PFSK-1 (cell line): ENCODE data around the gene PCNT.

Experiments
- FOXP2 ChIP-seq: optimal IDR thresholded peaks from 2 replicates; pipeline ENCODE3; 2011; ENCODE audit warnings: borderline replicate concordance, control low read depth, inconsistent platforms; ENCODE audit not compliant: insufficient read depth; ENCODE audit errors: extremely low read length, extremely low read depth
- POLR2AphosphoS5 ChIP-seq: IDR thresholded peaks from 2 replicates; pipeline ENCODE4 v1.6.1; 2012; ENCODE audit warnings: low read depth, mild to moderate bottlenecking, control low read depth, low read length, moderate library complexity
- SIN3A ChIP-seq: IDR thresholded peaks from 2 replicates; pipeline ENCODE4 v1.6.1; 2012; ENCODE audit warnings: mild to moderate bottlenecking, low read length, moderate library complexity, borderline replicate concordance; ENCODE audit not compliant: insufficient read depth
- TAF1 ChIP-seq: IDR thresholded peaks from 2 replicates; pipeline ENCODE4 v1.6.1; 2012; ENCODE audit warnings: low read length, control low read depth, borderline replicate concordance; ENCODE audit not compliant: insufficient read depth
- TF ChIP-seq, protein P1 (sequence below), 2 experiments: IDR thresholded peaks; 2 replicates each; pipeline versions ENCODE4 v1.6.1 to v1.8.0; 2011 to 2012; ENCODE audit warnings: low read depth in 2 of 2, low read length in 2 of 2, control low read depth in 1 of 2, inconsistent platforms in 1 of 2, mild to moderate bottlenecking in 1 of 2, moderate library complexity in 1 of 2; ENCODE audit not compliant: insufficient read depth in 1 of 2

Gene PCNT

DNA sequence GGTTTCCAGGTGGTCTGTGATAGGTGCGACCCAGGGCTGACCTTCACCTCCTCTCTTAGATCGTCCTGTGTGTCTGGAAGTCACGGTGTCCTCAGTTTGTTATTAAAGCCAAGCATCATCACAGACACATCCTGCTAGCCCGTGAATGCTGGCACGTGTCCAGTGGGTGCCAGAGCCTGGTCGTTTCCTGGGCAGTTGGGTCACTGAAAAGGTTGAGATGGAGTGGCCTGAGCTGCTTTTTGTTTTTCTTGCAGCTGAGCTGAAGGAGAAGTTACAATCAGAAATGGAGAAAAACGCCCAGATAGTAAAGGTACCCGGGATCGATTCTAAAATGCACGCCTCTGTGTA is 23.2 kb downstream of the PCNT start:
- TF ChIP-seq, protein P1, sequence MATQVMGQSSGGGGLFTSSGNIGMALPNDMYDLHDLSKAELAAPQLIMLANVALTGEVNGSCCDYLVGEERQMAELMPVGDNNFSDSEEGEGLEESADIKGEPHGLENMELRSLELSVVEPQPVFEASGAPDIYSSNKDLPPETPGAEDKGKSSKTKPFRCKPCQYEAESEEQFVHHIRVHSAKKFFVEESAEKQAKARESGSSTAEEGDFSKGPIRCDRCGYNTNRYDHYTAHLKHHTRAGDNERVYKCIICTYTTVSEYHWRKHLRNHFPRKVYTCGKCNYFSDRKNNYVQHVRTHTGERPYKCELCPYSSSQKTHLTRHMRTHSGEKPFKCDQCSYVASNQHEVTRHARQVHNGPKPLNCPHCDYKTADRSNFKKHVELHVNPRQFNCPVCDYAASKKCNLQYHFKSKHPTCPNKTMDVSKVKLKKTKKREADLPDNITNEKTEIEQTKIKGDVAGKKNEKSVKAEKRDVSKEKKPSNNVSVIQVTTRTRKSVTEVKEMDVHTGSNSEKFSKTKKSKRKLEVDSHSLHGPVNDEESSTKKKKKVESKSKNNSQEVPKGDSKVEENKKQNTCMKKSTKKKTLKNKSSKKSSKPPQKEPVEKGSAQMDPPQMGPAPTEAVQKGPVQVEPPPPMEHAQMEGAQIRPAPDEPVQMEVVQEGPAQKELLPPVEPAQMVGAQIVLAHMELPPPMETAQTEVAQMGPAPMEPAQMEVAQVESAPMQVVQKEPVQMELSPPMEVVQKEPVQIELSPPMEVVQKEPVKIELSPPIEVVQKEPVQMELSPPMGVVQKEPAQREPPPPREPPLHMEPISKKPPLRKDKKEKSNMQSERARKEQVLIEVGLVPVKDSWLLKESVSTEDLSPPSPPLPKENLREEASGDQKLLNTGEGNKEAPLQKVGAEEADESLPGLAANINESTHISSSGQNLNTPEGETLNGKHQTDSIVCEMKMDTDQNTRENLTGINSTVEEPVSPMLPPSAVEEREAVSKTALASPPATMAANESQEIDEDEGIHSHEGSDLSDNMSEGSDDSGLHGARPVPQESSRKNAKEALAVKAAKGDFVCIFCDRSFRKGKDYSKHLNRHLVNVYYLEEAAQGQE (IDR thresholded peaks at IDR 0.05; ENCODE audit: insufficient read depth in 1 of 2, low read depth in 2 of 2, low read length in 2 of 2), result no peak
- no peak for TF ChIP-seq SIN3A
- TF ChIP-seq FOXP2, result no peak
- TF ChIP-seq TAF1, result no peak
- TF ChIP-seq POLR2AphosphoS5, result no peak

DNA sequence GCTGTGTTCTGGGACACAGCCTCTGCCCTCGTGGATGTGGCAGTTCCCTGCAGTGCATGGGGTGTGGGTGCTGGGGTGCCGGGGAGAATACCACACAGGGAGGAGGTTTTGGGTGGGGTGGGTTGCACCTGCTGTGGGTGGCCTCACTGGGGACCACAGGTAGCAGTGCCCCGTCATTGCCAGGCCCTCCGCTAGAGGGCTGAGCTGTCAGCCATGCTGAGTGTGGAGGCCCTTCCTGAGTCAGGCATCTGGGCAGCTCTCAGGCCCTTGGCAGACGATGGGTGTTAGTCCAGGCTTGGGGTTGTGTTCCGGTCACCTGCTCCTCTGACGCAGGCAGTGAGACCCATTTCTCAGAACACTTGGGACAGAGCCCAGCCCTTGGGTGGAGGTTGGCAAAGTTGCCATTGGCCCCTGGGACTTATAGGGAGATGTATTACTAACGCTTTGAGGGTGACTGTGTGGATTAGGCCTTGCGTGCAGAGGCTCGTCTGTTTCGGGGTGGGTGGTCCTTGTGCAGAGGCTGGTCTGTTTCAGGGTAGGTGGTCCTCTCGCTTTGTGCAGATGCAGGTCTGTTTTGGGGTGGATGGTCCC is 23.9 kb downstream of the PCNT start:
- TF ChIP-seq FOXP2, result no peak
- TF ChIP-seq, protein P1 (IDR thresholded peaks at IDR 0.05; ENCODE audit: insufficient read depth in 1 of 2, low read depth in 2 of 2, low read length in 2 of 2), result no peak
- no peak for TF ChIP-seq TAF1
- TF ChIP-seq POLR2AphosphoS5, result no peak
- TF ChIP-seq SIN3A, result no peak

DNA sequence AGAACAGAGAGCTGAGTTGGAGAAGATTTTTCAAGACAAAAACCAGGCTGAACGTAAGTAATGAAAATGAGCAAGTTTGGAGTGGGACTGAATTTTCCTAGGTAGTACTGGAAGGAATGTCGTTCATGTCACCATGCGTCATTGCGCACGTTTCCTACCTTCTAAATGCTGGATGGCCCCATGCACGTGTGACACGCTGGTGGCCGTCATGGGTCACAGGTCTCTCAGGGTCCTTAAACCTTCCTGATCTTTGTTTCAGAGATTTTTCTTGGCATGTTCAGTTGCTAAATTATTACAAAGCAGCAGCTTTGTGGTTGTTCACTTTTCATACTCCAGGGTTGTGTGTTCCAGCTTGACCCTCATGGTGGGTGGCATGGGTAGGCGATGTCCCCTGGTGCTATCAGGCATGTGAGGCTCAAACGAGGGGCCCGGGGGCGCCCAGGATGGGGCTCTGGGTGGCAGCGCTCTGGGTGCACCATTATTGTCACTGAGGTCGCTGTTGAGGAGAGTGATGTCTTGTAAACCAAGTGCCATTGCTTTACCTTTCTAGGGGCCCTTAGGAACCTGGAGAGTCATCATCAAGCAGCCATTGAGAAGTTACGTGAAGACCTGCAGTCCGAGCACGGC is 25.3 kb downstream of the PCNT start:
- TF ChIP-seq FOXP2, result no peak
- TF ChIP-seq TAF1, result no peak
- no peak for TF ChIP-seq POLR2AphosphoS5
- TF ChIP-seq, protein P1 (IDR thresholded peaks at IDR 0.05; ENCODE audit: insufficient read depth in 1 of 2, low read depth in 2 of 2, low read length in 2 of 2), result no peak
- no peak for TF ChIP-seq SIN3A

DNA sequence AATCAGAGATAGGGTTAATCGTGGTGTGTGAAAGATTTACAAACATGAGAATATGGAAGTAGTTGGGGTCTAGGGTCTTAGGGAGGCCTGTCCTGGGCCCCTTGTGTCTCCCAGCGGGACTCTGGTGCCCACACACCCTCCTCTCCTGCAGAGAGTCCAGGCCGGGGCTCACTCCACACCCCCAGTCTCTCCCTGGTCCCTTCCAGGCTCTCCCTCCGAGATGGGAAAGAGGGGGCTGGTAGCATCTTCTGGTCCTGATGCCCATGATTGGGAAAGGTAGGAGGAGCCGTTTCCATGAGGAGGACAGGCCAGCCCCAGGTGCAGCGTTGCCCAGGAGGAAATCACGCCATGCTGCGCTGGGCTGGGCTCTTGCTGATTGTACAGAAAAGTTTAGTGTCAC is 26.6 kb downstream of the PCNT start:
- TF ChIP-seq SIN3A (no peak), FOXP2 (no peak), POLR2AphosphoS5 (no peak), TAF1 (no peak)
- TF ChIP-seq, protein P1 (IDR thresholded peaks at IDR 0.05; ENCODE audit: insufficient read depth in 1 of 2, low read depth in 2 of 2, low read length in 2 of 2), result no peak

DNA sequence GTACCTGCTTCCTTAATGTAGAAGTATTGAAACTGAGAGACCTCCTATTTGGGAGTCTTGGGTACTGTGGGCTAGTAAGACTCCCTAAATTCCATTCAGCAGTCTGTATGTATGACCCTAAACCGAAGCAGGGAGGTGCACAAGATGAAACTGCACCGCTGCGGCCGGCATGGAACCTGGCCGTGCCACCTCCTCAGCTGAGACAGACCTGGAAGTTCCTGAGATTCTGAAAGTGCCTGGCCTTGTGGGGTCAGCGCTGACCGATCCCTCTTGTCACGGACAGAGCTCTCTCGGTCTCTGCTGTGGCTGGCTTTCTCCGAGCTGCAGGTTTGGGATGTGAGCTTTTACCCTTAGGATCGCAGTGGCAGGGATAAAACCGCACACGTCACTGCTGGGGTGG is 27.0 kb downstream of the PCNT start:
- TF ChIP-seq POLR2AphosphoS5 (no peak), FOXP2 (no peak), TAF1 (no peak), SIN3A (no peak)
- TF ChIP-seq, protein P1 (IDR thresholded peaks at IDR 0.05; ENCODE audit: insufficient read depth in 1 of 2, low read depth in 2 of 2, low read length in 2 of 2), result no peak
